Transverse colon (tissue), 4 donors: ENCODE measurements around the gene DNAJC12.

ENCODE experiments used
- CTCF ChIP-seq, 5 experiments: fragments of 200-600 bp in 3 of 5; fragments of 450-650 bp in 2 of 5; sonication (generic) in 3 of 5; IDR thresholded peaks; 1 replicate in 2 of 5; 2 replicates in 3 of 5; pipeline ENCODE4 v1.5.1; 2016 to 2017; ENCODE audit warnings: antibody characterized with exemption in 5 of 5, inconsistent platforms in 3 of 5, mild to moderate bottlenecking in 2 of 5, moderate library complexity in 1 of 5
- POLR2A ChIP-seq: fragments of 450-650 bp; IDR thresholded peaks from one replicate; pipeline ENCODE4 v1.6.1; 2016; ENCODE audit warnings: antibody characterized with exemption, mild to moderate bottlenecking, moderate library complexity
- POLR2AphosphoS5 ChIP-seq, 3 donors: sonication (generic); formaldehyde crosslinking; IDR thresholded peaks; one replicate each; pipeline ENCODE4 v1.6.1; 2016; ENCODE audit warnings: antibody characterized with exemption in 3 of 3

GRCh38 chr10:67851186-67851585 lies 13.2 kb upstream of the DNAJC12 start:
- TF ChIP-seq CTCF (IDR thresholded peaks at IDR 0.05), result no peak
- TF ChIP-seq POLR2A, result no peak
- no peak for TF ChIP-seq POLR2AphosphoS5 (IDR thresholded peaks at IDR 0.05)
